ENCODE results near the gene CEP170.
"Not testable (repeated sequence)": the region's sequence is repeated elsewhere in the genome, so short reads cannot be mapped to it uniquely, and the experiment has no call there.

Gene CEP170

GRCh38 chr1:243233908-243234307 is 21.2 kb downstream of the CEP170 start:
- DNase-seq = no peak

DNA sequence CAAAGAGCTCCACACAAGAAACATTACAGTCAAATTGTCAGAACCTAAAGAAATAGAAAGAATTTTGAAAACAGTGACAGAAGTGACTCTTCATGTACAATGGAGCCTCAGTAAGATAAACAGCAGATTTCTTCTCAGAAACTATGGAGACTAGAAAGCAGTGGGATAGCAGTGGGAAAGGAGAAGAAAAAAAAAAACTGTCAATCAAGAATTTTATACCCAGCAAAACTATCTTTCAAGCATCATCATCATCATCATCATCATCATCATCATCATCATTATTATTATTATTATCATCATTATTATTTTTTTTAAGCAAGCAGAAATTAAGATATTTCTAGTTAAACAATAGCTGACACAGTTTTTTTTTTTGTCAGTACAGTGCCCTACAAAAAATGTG is 24.2 kb downstream of the CEP170 start:
- DNase-seq = no peak

GRCh38 chr1:243229526-243229925 is 25.6 kb downstream of the CEP170 start:
- DNase-seq = no peak

DNA sequence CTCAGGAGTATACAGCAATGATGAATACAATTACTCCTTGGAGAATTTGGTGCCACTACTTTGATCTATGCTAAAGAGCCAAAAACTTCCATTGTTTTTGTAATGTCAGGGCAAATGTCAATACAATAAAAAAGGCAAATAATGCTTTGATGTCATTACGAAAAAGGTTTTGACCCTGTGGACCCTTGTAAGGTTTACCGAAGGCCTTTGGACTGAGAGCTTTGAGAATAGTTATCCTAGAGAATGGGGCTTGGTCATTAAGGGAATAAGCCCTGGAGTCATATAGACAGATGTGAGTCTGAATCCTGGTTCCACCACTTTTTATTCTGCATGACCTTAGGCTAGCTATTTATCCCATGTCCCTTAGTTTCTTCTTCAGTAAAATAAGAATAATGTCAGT is 27.5 kb downstream of the CEP170 start:
- no peak for DNase-seq

- DNase-seq = no peak
Measured at GRCh38 chr1:243218059-243218458, 37.0 kb downstream of the CEP170 start.

DNA sequence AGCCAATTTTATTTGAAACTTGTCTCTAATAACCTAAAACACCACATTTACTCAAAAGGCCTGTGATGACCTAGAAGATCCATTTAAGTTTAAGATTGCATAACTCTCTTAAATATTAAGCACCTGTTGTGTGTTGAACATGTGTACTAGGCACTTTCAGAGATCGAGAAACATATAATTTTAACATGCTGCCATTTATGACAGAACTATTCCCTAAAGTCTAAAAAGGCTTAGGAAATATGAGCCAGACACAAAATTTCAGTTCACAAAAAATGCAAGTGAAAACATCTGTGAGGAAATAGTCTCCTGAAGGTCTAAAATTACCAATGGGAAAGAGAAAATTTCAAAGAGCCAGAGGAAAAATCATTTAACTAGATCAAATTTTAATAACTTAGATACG is 37.7 kb downstream of the CEP170 start:
- no peak for DNase-seq

DNA sequence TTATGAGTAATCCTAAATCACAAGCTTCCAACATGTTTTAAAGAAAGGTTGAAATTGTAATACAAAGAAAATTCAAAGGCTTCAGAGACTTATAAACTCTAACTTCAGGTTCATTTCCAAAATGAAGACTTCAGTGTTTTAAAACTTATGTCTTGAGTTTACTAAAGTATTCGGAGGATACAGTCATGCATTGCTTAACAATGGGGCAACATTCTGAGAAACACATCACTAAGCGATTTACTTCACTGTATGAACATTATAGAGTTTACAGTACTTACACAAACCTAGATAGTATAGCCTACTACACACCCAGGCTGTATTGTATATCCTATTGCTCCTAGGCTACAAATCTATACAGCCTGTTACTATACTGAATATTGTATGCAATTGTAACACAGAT is 38.3 kb downstream of the CEP170 start:
- no peak for DNase-seq

- DNase-seq = not testable (repeated sequence)
Measured at GRCh38 chr1:243215276-243215875, 39.7 kb downstream of the CEP170 start.

DNA sequence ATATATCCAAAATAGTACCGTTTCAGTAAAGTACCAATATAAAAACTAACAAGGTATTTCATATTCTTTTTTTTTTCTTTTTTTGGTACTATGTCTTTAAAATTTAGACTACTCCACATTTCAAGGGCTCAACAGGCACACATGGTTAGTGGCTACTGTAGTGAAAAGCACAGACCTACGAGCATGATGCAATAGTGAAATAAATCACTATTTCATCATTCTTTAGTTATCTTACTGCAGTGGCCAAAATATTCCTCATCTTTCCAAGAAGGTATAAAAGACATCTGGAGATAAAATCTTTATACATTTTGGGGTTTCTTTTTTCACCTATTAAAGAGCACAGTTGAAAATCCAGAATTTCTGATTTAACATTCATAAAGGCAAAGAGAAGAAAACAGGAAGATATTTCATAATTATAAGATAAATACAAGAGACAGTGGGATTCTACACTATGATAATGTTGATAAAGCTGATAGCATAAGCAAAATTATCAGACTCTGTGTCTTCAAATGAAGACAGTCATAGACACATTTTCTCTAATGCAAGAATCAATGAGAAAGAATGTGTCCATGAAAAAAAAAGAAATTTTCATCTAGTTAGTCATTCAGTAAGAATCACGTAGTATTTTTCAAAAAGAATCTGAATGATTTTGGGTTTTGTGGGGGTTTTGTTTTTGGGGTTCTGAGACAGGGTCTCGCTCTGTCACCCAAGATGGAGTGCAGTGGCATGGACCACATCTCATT is 41.9 kb downstream of the CEP170 start:
- DNase-seq = no peak

GRCh38 chr1:243211984-243212383 is 43.1 kb downstream of the CEP170 start:
- not testable (repeated sequence) for DNase-seq

GRCh38 chr1:243205026-243205501 is 50.0 kb downstream of the CEP170 start:
- DNase-seq = not testable (repeated sequence)

- DNase-seq = not testable (repeated sequence)
Measured at GRCh38 chr1:243204336-243204735, 50.7 kb downstream of the CEP170 start.

DNA sequence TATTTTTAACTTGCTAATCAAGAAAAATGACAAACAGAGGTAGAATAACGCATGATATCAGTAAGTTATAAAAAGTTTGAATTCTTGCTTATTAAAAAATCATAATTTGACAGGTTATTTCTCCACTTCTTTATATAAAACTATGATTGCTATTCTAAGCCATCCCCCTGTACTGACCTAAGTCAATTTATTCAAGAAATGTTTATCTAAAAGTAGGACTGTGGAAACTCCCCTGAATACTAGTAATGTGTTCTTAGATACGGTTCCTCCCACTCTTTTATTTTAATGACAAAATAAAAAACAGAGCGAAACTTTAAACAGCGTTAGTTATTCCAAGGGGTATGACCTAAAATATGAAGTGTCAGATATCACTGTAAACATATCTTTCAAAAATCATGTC is 51.9 kb downstream of the CEP170 start:
- DNase-seq = not testable (repeated sequence)

- not testable (repeated sequence) for DNase-seq
Measured at GRCh38 chr1:243201316-243201715, 53.8 kb downstream of the CEP170 start.

- not testable (repeated sequence) for DNase-seq
Measured at GRCh38 chr1:243197524-243197923, 57.6 kb downstream of the CEP170 start.

DNA sequence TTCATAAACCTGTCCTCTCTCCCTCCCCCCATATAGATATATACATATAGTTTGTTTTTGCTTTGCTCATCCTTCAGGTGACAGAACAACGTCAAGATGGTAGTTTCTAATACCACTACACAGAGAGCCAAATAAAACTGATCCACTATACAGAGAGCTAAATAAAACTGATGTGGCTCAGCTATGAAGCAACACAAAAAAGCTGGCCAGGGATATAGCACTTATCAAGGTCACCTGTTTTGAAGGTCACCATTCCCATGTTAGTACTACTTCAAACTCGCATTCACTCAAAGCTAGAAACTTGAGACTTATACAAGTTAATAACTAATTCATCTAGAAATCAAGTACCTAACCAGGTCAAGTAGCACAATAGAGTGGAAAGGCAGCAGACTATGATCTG is 61.8 kb downstream of the CEP170 start:
- DNase-seq = not testable (repeated sequence)

DNA sequence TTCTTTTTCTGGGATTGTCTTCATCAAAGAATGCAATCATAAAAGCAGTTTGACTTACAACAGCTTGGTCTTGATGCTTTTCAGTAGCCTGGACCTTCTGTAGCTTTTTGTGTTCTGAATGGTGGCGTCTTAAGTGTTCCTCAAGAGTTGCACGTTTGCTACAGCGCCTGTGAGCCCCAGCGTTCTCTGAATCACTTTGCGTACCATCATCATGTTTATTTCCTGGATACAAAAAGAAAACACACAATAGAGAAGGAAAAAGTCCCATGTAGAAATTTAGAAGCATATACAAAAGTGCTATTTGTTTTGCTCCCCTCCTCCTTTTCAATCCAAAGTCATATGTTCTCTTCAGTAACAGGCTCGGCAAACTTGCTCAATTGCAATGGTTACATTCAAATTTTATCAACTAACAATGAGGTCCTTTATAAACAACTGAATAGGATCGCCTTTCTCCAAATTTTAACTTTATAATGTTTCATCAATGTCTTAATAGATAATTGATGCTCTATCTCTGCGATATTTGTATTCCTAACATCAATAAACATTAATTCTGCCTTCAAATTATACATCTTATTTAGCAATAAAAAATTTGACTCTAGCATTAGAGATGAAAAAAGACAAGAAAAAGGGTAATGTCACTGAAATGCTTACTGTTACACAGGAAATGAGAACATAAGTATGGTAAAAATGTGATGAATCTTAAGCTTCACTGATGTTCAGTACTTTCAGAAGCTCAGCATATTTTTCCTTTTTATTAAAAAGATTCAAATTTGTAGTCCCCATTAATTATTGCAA is 68.7 kb downstream of the CEP170 start:
- DNase-seq = not testable (repeated sequence)

- not testable (repeated sequence) for DNase-seq
Measured at GRCh38 chr1:243184787-243185186, 70.3 kb downstream of the CEP170 start.

DNA sequence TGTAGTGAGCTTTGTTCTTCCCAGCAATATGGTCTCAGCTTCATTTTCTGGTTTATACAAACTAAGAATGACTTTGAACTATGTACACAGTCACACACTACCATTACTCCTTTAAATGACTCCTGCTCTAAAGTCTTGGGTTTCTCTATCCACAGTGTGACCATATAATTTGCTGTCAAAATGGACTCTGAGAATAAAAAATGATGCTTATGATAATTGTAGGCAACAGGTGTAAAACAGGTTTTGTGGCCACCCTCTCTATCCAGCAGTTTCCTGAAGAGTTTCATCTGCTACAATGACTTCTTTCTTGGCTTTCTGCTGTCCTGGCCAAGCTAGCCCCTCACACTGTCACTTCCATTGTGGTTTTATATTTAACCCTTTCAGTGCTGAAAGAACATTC is 71.4 kb downstream of the CEP170 start:
- DNase-seq = not testable (repeated sequence)

DNA sequence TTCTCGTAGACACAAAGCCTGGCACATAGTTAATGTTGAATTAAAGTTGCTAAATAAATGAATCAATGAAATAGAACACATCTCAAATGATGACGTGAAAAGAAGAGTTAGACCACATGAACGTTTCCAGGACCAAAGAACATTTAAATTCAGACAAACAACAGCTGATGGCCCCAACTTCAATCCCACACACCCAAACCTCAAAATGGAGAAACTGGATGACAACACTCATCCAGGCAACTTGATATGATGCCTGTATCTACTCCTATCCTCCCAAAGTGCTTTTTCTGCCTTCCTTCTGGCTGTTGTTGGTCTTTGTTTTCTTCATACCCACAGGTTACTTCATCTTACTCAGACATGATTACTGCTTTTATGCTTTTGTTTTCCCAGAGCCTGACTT is 71.9 kb downstream of the CEP170 start:
- not testable (repeated sequence) for DNase-seq

DNA sequence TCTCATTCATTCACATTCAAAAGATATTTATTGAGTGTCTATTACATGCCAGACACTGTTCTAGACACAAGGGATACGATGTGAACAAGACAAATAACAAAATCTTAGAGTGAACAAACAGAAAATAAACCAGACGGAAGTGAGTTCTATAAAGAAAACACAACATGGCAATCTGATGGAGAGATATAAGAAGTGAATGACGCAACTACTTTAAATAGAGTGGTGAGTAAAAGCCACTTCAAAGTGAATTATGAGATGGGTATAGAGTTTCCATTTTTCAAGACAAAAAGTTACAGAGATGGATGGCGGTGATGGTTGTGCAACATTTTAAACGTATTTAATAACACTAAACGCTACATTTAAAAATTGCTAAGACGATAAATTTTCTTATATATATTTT is 75.4 kb downstream of the CEP170 start:
- no peak for DNase-seq

DNA sequence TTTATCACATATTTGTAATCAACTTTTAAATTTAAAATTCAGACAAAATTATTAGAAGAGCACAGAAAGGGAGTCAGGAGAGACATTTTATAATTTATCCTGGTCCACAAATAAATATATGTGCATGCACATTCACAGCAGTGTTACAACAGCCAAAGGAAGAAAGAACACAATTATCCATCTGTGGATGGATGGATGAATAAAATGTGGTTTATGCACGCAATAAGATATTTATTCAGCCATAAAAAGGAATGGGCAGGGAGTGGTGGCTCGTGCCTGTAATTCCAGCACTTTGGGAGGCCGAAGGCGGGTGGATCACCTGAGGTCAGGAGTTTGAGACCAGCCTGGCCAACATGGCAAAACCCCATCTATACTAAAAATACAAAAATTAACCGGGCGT is 77.3 kb downstream of the CEP170 start:
- not testable (repeated sequence) for DNase-seq

DNA sequence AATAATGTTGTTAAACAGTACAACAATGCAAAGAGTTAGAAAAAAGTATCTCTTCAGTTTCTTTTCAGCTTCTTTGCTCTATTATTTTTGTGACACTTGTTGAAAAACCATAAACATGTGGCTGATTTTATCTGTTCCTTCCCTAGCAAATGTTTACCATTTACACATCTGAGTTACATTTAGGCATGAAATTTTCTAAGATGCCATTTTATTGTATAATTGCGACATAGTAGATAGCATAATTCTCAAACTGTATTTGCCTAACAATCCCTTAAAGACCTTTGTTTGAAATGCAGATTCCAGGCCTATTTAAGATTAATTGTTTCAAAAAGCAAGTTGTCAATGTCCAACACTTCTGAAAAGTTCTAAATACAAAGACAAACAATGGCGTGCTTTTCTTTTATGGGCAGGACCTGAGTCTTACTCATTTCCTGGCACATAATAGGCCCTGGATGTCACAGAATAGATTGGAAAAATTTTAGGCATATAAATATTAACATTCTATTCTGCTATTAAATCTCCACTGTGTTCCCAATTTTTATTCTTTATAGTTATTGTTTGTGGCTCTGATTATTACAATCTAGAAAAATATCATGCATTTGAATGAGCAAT is 81.2 kb downstream of the CEP170 start:
- not testable (repeated sequence) for DNase-seq

Data from activated T-cell treated with anti-CD3 and anti-CD28 coated beads, Interleukin-2, amount 50 U/mL, for 48 hours (primary cell).